Liver (tissue), 9 donors: Measurements from ENCODE around the gene MAP3K20. TPM values are rescaled to one million over a fixed set of nuclear protein-coding genes. Genes with fewer than 3 reads are reported as not detected.

Source experiments
- DNase-seq: peaks from one replicate; pipeline ENCODE4 v3.0.0-alpha.2; 2017; ENCODE audit warnings: low spot score
- H3K27ac ChIP-seq, 2 donors: one replicate each; pipeline ENCODE4 v1.7.0; 2013; ENCODE audit warnings: inconsistent platforms in 2 of 2, low read length in 2 of 2, control low read depth in 1 of 2, low read depth in 1 of 2, mild to moderate bottlenecking in 1 of 2
- H3K27me3 ChIP-seq, 4 donors: one replicate each; pipeline versions ENCODE4 v1.6.1 to v1.7.0; 2013; ENCODE audit warnings: low read length in 3 of 4, inconsistent platforms in 1 of 4, mild to moderate bottlenecking in 1 of 4, moderate library complexity in 1 of 4; ENCODE audit not compliant: control insufficient read depth in 4 of 4, insufficient read depth in 4 of 4
- H3K36me3 ChIP-seq, 4 donors: one replicate each; pipeline versions ENCODE4 v1.6.1 to v1.7.0; 2013; ENCODE audit warnings: low read length in 3 of 4, mild to moderate bottlenecking in 3 of 4, low read depth in 1 of 4, moderate library complexity in 1 of 4; ENCODE audit not compliant: control insufficient read depth in 4 of 4, insufficient read depth in 3 of 4
- H3K4me1 ChIP-seq, 4 donors: one replicate each; pipeline versions ENCODE4 v1.6.1 to v1.7.0; 2013; ENCODE audit warnings: low read length in 3 of 4, mild to moderate bottlenecking in 3 of 4, moderate library complexity in 1 of 4; ENCODE audit not compliant: control insufficient read depth in 4 of 4, insufficient read depth in 4 of 4
- H3K4me3 ChIP-seq, 3 donors: one replicate each; pipeline versions ENCODE4 v1.6.1 to v1.7.0; 2013; ENCODE audit warnings: low read length in 3 of 3, control low read depth in 1 of 3, low read depth in 1 of 3, mild to moderate bottlenecking in 1 of 3
- H3K9ac ChIP-seq, 2 donors: one replicate each; pipeline ENCODE4 v1.7.0; 2013; ENCODE audit warnings: low read length in 2 of 2, mild to moderate bottlenecking in 2 of 2, moderate library complexity in 2 of 2, control low read depth in 1 of 2, low read depth in 1 of 2
- H3K9me3 ChIP-seq, 4 donors: one replicate each; pipeline versions ENCODE4 v1.6.1 to v1.7.0; 2013; ENCODE audit warnings: low read length in 3 of 4; ENCODE audit not compliant: control insufficient read depth in 4 of 4
- ATF3 ChIP-seq: IDR thresholded peaks from 2 replicates; pipeline ENCODE4 v1.6.1; 2016; ENCODE audit warnings: antibody characterized with exemption
- CTCF ChIP-seq: fragments of 150-350 bp; IDR thresholded peaks from 2 replicates; pipeline ENCODE4 v1.5.1; 2017; ENCODE audit warnings: improper control_type of control experiment, low read depth, low read length; ENCODE audit not compliant: missing input control
- EGR1 ChIP-seq, 2 donors: IDR thresholded peaks; 2 replicates each; pipeline ENCODE4 v1.6.1; 2016 to 2018; ENCODE audit warnings: antibody characterized with exemption in 2 of 2, low read depth in 2 of 2
- FOXA1 ChIP-seq: IDR thresholded peaks from 2 replicates; pipeline ENCODE4 v1.6.1; 2016; ENCODE audit warnings: antibody characterized with exemption
- FOXA2 ChIP-seq: IDR thresholded peaks from 2 replicates; pipeline ENCODE4 v1.6.1; 2016; ENCODE audit warnings: antibody characterized with exemption
- GABPA ChIP-seq, 2 donors: IDR thresholded peaks in 1 of 2; conservative IDR thresholded peaks in 1 of 2; 2 replicates each; pipeline ENCODE4 v1.6.1; 2016; ENCODE audit warnings: antibody characterized with exemption in 2 of 2, mild to moderate bottlenecking in 1 of 2, moderate library complexity in 1 of 2
- HNF4A ChIP-seq, 2 donors: conservative IDR thresholded peaks; 2 replicates each; pipeline ENCODE4 v1.6.1; 2016; ENCODE audit warnings: antibody characterized with exemption in 2 of 2, mild to moderate bottlenecking in 2 of 2
- HNF4G ChIP-seq: IDR thresholded peaks from 2 replicates; pipeline ENCODE4 v1.6.1; 2016; ENCODE audit warnings: antibody characterized with exemption
- JUND ChIP-seq, 2 donors: IDR thresholded peaks; 2 replicates each; pipeline ENCODE4 v1.6.1; 2016; ENCODE audit warnings: antibody characterized with exemption in 2 of 2
- MAX ChIP-seq: IDR thresholded peaks from 2 replicates; pipeline ENCODE4 v1.6.1; 2016; ENCODE audit warnings: antibody characterized with exemption
- NR2F2 ChIP-seq: IDR thresholded peaks from 2 replicates; pipeline ENCODE4 v1.6.1; 2016; ENCODE audit warnings: antibody characterized with exemption
- RAD21 ChIP-seq, 2 donors: IDR thresholded peaks; 2 replicates each; pipeline ENCODE4 v1.6.1; 2016; ENCODE audit warnings: antibody characterized with exemption in 2 of 2, mild to moderate bottlenecking in 2 of 2
- RXRA ChIP-seq, 2 donors: IDR thresholded peaks; 2 replicates each; pipeline ENCODE4 v1.6.1; 2017 to 2018; ENCODE audit warnings: antibody characterized with exemption in 2 of 2, mild to moderate bottlenecking in 1 of 2
- SP1 ChIP-seq: IDR thresholded peaks from 2 replicates; pipeline ENCODE4 v1.6.1; 2018; ENCODE audit warnings: antibody characterized with exemption, mild to moderate bottlenecking
- YY1 ChIP-seq: IDR thresholded peaks from 2 replicates; pipeline ENCODE4 v1.6.1; 2016; ENCODE audit warnings: antibody characterized with exemption, mild to moderate bottlenecking
- WGBS: extraction: QIAGEN DNeasy Blood & Tissue Kit; methylation state at CpG from one replicate; pipeline ENCODE4 v1.1.7; 2013; 5-methylcytosine and 5-hydroxymethylcytosine counted together
- polyA plus RNA-seq, 2 donors: library from polyadenylated mRNA; stranded (reverse) in 1 of 2; unstranded in 1 of 2; fragments of 200-250 nt in 1 of 2; fragments of >200 nt in 1 of 2; fragmentation: Nextera tagmentation in 1 of 2; extraction: Ambion mirVana in 1 of 2; gene quantifications; one replicate each; pipeline versions ENCODE4 v1.2.1 to v1.2.3, GENCODE V29; 2013 to 2015
- total RNA-seq, 2 donors: library from RNA; depleted of rRNA; stranded (reverse); fragments of >200 nt; gene quantifications; one replicate each; pipeline ENCODE4 v1.2.3, GENCODE V29; 2014
- TF ChIP-seq, protein P1 (sequence below): IDR thresholded peaks from 2 replicates; pipeline ENCODE4 v1.6.1; 2016; ENCODE audit warnings: antibody characterized with exemption
- TF ChIP-seq, protein P2 (sequence below): IDR thresholded peaks from 2 replicates; pipeline ENCODE4 v1.6.1; 2016; ENCODE audit warnings: antibody characterized with exemption, mild to moderate bottlenecking
- donor health status: healthy.
- donor health status: healthy.
- donor health status: healthy.
- donor health status: healthy.
- donor health status: healthy.

MAP3K20 gene
- total and polyA plus RNA-seq, 4 donors: 9.1 to 22.6 (median 14.9) TPM

GRCh38 chr2:173049831-173050230, 25.8 kb upstream of the MAP3K20 start:
- Histone ChIP-seq H3K9ac (peak overlapping the region in 1 of 2 donors; percentile 57), H3K4me1 (peaks cover 0 to 18% (median 0%) of the 10 kb centered on the region in 4 donors), H3K27ac (peak overlapping the region; percentile 69 to 88), H3K4me3 (no peak overlapping the region), H3K9me3 (no peaks in the 10 kb centered on the region), H3K36me3 (no peaks in the 10 kb centered on the region), H3K27me3 (no peaks in the 10 kb centered on the region)
- 86% methylated on average over 3 of the region's 3 CpGs for WGBS
- DNase-seq: no peak
- TF ChIP-seq CTCF (no peak), ATF3 (no peak), NR2F2 (no peak), FOXA1 (no peak), MAX (no peak), SP1 (no peak), GABPA (IDR thresholded peaks at IDR 0.05 in 1 of 2, conservative IDR thresholded peaks at IDR 0.05 in 1 of 2) (no peak), JUND (IDR thresholded peaks at IDR 0.05) (no peak), EGR1 (IDR thresholded peaks at IDR 0.05; ENCODE audit: low read depth in 2 of 2) (no peak), HNF4G (no peak), HNF4A (conservative IDR thresholded peaks at IDR 0.05) (no peak), RXRA (IDR thresholded peaks at IDR 0.05) (no peak)

DNA sequence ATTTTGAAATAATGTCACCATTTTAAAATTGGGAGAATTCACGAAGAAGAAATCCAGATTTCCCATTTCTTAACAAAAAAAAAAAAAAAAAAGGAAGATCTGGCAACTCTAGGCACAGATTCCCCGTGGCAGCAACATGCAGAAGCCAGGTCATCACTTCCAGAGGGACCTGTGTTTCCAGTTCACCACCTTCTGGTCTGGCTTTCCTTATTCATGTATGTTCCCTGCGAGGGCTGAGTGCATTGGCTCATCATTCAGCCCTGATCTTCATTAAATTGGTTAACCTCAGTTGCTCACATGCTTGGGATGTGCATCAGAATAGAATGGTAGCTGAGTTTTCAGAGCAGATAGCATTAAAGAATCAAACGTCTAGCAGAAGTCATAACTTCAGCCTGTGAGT, 25.0 kb upstream of the MAP3K20 start:
- H3K27ac ChIP-seq: no peak overlapping the region
- no peaks in the 10 kb centered on the region for H3K27me3 ChIP-seq
- no peak overlapping the region for H3K9ac ChIP-seq
- TF ChIP-seq JUND (IDR thresholded peaks at IDR 0.05) (no peak), HNF4A (conservative IDR thresholded peaks at IDR 0.05) (no peak), RAD21 (IDR thresholded peaks at IDR 0.05) (no peak), GABPA (IDR thresholded peaks at IDR 0.05 in 1 of 2, conservative IDR thresholded peaks at IDR 0.05 in 1 of 2) (no peak), YY1 (no peak), HNF4G (no peak), RXRA (IDR thresholded peaks at IDR 0.05) (no peak), NR2F2 (no peak), EGR1 (IDR thresholded peaks at IDR 0.05; ENCODE audit: low read depth in 2 of 2) (no peak), FOXA2 (no peak), CTCF (no peak)
- TF ChIP-seq, protein P1, sequence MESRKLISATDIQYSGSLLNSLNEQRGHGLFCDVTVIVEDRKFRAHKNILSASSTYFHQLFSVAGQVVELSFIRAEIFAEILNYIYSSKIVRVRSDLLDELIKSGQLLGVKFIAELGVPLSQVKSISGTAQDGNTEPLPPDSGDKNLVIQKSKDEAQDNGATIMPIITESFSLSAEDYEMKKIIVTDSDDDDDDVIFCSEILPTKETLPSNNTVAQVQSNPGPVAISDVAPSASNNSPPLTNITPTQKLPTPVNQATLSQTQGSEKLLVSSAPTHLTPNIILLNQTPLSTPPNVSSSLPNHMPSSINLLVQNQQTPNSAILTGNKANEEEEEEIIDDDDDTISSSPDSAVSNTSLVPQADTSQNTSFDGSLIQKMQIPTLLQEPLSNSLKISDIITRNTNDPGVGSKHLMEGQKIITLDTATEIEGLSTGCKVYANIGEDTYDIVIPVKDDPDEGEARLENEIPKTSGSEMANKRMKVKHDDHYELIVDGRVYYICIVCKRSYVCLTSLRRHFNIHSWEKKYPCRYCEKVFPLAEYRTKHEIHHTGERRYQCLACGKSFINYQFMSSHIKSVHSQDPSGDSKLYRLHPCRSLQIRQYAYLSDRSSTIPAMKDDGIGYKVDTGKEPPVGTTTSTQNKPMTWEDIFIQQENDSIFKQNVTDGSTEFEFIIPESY: no peak
- TF ChIP-seq, protein P2, sequence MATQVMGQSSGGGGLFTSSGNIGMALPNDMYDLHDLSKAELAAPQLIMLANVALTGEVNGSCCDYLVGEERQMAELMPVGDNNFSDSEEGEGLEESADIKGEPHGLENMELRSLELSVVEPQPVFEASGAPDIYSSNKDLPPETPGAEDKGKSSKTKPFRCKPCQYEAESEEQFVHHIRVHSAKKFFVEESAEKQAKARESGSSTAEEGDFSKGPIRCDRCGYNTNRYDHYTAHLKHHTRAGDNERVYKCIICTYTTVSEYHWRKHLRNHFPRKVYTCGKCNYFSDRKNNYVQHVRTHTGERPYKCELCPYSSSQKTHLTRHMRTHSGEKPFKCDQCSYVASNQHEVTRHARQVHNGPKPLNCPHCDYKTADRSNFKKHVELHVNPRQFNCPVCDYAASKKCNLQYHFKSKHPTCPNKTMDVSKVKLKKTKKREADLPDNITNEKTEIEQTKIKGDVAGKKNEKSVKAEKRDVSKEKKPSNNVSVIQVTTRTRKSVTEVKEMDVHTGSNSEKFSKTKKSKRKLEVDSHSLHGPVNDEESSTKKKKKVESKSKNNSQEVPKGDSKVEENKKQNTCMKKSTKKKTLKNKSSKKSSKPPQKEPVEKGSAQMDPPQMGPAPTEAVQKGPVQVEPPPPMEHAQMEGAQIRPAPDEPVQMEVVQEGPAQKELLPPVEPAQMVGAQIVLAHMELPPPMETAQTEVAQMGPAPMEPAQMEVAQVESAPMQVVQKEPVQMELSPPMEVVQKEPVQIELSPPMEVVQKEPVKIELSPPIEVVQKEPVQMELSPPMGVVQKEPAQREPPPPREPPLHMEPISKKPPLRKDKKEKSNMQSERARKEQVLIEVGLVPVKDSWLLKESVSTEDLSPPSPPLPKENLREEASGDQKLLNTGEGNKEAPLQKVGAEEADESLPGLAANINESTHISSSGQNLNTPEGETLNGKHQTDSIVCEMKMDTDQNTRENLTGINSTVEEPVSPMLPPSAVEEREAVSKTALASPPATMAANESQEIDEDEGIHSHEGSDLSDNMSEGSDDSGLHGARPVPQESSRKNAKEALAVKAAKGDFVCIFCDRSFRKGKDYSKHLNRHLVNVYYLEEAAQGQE: no peak
- peaks cover 0 to 18% (median 0%) of the 10 kb centered on the region in 4 donors for H3K4me1 ChIP-seq
- 94% methylated on average over 4 of the region's 4 CpGs for WGBS
- DNase-seq: no peak
- H3K4me3 ChIP-seq: no peak overlapping the region
- no peaks in the 10 kb centered on the region for H3K36me3 ChIP-seq
- H3K9me3 ChIP-seq: no peaks in the 10 kb centered on the region
